Measurements from ENCODE around the gene APOB. TPM values are rescaled to one million over a fixed set of nuclear protein-coding genes. Genes with fewer than 3 reads are reported as not detected.

Gene APOB
- total RNA-seq, 2 experiments from 2014 or later: not detected

- POLR2A ChIA-PET: no interaction called here
- Mint-ChIP-seq H3K9me3 (no peaks in the 10 kb centered on the region), H3K27me3 (peaks cover 5% of the 10 kb centered on the region), H3K4me3 (no peak overlapping the region), H3K36me3 (ENCODE audit: low read depth) (no peaks in the 10 kb centered on the region), H3K27ac (no peak overlapping the region), H3K4me1 (ENCODE audit: low read depth) (no peaks in the 10 kb centered on the region)
- intact Hi-C loops (cut with micrococcal nuclease): no loop called here
- CTCF ChIA-PET: no interaction called here
- no peak for TF ChIP-seq CTCF (IDR thresholded peaks at IDR 0.05)
- ATAC-seq: no peak
- DNase-seq: no peak
These were observed 57.6 kb downstream of the APOB start for GRCh38 chr2:20986024-20986939.

DNA sequence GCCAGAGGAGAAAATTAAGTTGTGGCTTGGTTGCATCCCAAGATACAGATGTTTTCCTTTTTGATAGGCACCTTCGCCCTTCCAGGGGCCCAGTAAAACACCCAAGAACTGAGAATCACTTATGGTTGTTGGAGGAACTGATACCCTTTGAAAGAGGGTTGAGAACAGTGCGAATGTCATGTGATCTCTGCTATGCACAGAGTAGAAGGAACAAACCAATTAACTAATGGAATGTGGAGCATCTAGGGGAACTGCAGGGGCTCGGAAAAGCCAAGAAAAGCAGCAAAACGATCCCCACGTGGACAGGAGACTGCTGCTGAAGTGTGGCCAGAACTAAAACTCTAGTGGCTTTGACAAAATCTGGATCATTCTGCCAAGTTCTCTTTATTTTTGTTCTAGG, 58.8 kb downstream of the APOB start:
- POLR2A ChIA-PET: no interaction called here
- Mint-ChIP-seq H3K4me3 (no peak overlapping the region), H3K4me1 (ENCODE audit: low read depth) (no peaks in the 10 kb centered on the region), H3K27ac (no peak overlapping the region), H3K9me3 (no peaks in the 10 kb centered on the region), H3K36me3 (ENCODE audit: low read depth) (no peaks in the 10 kb centered on the region), H3K27me3 (peaks cover 5% of the 10 kb centered on the region)
- CTCF ChIA-PET: interaction anchor here (1.5 kb wide), 1 partner anchor 323 kb away, joined by 4 read pairs; no protein-coding TSS in a partner anchor
- no peak for TF ChIP-seq CTCF (IDR thresholded peaks at IDR 0.05)
- DNase-seq (no peak), ATAC-seq (no peak)
- intact Hi-C loops (cut with micrococcal nuclease): no loop called here

DNA sequence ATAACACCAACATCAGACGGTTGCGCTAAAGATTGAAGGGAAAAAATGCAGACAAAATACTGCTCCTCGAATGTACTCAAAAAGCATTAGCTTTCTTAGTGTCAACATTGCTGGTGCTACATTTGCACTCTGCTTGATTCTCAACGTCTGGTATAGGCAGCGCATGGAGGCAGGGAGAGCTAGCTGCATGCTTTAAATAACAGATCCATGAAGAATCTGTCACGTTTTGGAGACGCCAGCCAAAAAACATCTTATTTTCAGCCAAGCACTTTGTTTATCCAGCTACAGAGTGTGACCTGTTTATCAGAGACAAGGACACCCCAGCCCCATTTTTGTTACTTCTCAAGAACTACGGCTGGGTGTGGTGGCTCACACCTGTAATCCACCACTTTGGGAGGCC, 59.5 kb downstream of the APOB start:
- no peak for TF ChIP-seq CTCF (IDR thresholded peaks at IDR 0.05)
- ChIA-PET POLR2A (no interaction called here), CTCF (interaction anchor here (1.5 kb wide), 2 partner anchors 21 to 323 kb away, joined by 3 to 4 read pairs; no protein-coding TSS in a partner anchor)
- no peak overlapping the region for H3K27ac Mint-ChIP-seq
- no peaks in the 10 kb centered on the region for H3K9me3 Mint-ChIP-seq
- peaks cover 6% of the 10 kb centered on the region for H3K27me3 Mint-ChIP-seq
- DNase-seq (no peak), ATAC-seq (no peak)
- H3K4me3 Mint-ChIP-seq: no peak overlapping the region
- intact Hi-C loops (cut with micrococcal nuclease): no loop called here
- no peaks in the 10 kb centered on the region for H3K4me1 Mint-ChIP-seq (ENCODE audit: low read depth)
- H3K36me3 Mint-ChIP-seq (ENCODE audit: low read depth): no peaks in the 10 kb centered on the region

DNA sequence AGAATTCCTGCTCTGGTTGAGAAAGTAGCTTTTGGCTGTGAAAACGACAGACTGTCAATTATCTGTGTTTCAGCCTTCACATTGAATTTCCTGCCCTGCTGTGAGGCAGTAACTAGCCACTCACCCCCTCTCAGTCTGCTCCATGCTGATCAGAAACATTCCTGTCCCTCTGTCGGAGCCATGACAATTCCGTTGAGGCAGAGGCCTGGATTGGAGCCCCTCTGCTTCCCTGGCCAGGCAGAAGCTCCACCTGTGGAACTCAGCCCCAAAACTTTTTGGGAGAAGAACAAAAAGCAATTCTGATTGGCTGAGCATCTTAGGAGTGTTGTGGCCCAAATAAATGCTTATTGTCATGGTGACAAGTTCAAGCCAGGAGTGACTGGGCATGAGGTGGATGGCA, 60.0 kb downstream of the APOB start:
- Mint-ChIP-seq H3K27ac (no peak overlapping the region), H3K4me1 (ENCODE audit: low read depth) (no peaks in the 10 kb centered on the region), H3K4me3 (no peak overlapping the region), H3K36me3 (ENCODE audit: low read depth) (no peaks in the 10 kb centered on the region), H3K27me3 (peaks cover 6% of the 10 kb centered on the region), H3K9me3 (no peaks in the 10 kb centered on the region)
- ATAC-seq (no peak), DNase-seq (no peak)
- CTCF ChIA-PET: interaction anchor here (1.5 kb wide), 2 partner anchors 21 to 322 kb away, joined by 3 to 4 read pairs; no protein-coding TSS in a partner anchor
- intact Hi-C loops (cut with micrococcal nuclease): no loop called here
- POLR2A ChIA-PET: no interaction called here
- no peak for TF ChIP-seq CTCF (IDR thresholded peaks at IDR 0.05)

GRCh38 chr2:20982861-20983260, 61.0 kb downstream of the APOB start:
- H3K36me3 Mint-ChIP-seq (ENCODE audit: low read depth): no peaks in the 10 kb centered on the region
- ChIA-PET CTCF (interaction anchor here (1.5 kb wide), 1 partner anchor 20 kb away, joined by 3 read pairs; no protein-coding TSS in a partner anchor), POLR2A (no interaction called here)
- H3K27me3 Mint-ChIP-seq: peaks cover 6% of the 10 kb centered on the region
- ATAC-seq: no peak
- intact Hi-C loops (cut with micrococcal nuclease): no loop called here
- H3K9me3 Mint-ChIP-seq: no peaks in the 10 kb centered on the region
- no peak overlapping the region for H3K4me3 Mint-ChIP-seq
- no peak for DNase-seq
- H3K27ac Mint-ChIP-seq: no peak overlapping the region
- H3K4me1 Mint-ChIP-seq (ENCODE audit: low read depth): no peaks in the 10 kb centered on the region
- TF ChIP-seq CTCF (IDR thresholded peaks at IDR 0.05): no peak
